ENCODE results near the gene ANKRD13C. TPM values are rescaled to one million over a fixed set of nuclear protein-coding genes. Genes with fewer than 3 reads are reported as not detected.

ANKRD13C gene
- total and polyA plus RNA-seq, 9 donors: 12.9 to 26.6 (median 17.4) TPM

DNA sequence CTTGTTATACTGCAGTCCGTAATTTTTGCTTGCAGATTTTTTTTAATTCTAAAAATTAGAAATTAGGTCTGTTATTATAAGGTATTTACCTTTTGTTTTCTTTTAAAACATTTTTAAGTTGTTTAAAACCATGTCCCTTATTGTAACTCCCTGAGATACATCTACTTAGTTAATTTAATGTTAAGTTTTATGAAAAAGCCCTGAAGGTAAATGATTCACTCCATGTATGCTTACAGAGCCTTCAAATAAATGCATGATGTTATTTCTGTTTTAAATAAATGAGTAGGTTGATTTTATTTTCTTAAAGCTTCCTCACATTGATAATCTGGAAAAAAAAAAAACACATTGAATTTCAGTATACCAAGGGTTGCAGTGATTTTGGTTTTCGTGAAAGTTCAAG lies 125.9 kb downstream of the ANKRD13C start:
- H3K27me3 ChIP-seq (ENCODE audit: control insufficient read depth, insufficient read depth, low read length): no peaks in the 10 kb centered on the region
- peaks cover 30% of the 10 kb centered on the region for H3K36me3 ChIP-seq (ENCODE audit: control insufficient read depth, insufficient read depth, low read length)
- no peak for DNase-seq
- H3K4me3 ChIP-seq (ENCODE audit: low read length): no peak overlapping the region
- no peaks in the 10 kb centered on the region for H3K4me1 ChIP-seq (ENCODE audit: control insufficient read depth, insufficient read depth, low read length)
- no CpG with 5 or more reads among the region's 2 CpGs for WGBS (ENCODE audit: insufficient coverage)
- H3K9me3 ChIP-seq (replicated peaks; ENCODE audit: control insufficient read depth, low read depth, low read length): no peaks in the 10 kb centered on the region
- no peak overlapping the region for H3K27ac ChIP-seq (ENCODE audit: low read length)

DNA sequence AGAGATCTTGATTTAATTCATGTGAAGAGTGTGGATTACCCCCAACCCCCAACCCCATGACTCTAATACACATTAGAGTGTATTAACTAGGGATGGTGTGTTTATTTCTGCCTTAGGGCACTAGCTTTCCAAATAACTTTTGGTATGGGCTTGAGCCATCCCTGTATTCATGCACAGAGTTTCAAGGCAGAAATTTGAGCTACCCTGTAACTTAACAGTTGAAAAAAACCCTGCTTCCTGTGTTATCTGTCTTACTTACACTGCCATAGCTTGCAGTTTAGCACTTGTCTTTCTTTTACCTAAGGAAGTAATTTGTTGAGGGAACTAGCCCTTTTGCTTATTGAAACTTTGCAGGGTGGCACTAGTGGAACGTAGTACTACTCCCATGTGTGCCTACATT lies 127.1 kb downstream of the ANKRD13C start:
- WGBS (ENCODE audit: insufficient coverage): no CpG with 5 or more reads among the region's 1 CpG
- no peak overlapping the region for H3K27ac ChIP-seq (ENCODE audit: low read length)
- peaks cover 24% of the 10 kb centered on the region for H3K36me3 ChIP-seq (ENCODE audit: control insufficient read depth, insufficient read depth, low read length)
- H3K4me3 ChIP-seq (ENCODE audit: low read length): no peak overlapping the region
- no peaks in the 10 kb centered on the region for H3K9me3 ChIP-seq (replicated peaks; ENCODE audit: control insufficient read depth, low read depth, low read length)
- H3K4me1 ChIP-seq (ENCODE audit: control insufficient read depth, insufficient read depth, low read length): no peaks in the 10 kb centered on the region
- no peak for DNase-seq
- H3K27me3 ChIP-seq (ENCODE audit: control insufficient read depth, insufficient read depth, low read length): no peaks in the 10 kb centered on the region

DNA sequence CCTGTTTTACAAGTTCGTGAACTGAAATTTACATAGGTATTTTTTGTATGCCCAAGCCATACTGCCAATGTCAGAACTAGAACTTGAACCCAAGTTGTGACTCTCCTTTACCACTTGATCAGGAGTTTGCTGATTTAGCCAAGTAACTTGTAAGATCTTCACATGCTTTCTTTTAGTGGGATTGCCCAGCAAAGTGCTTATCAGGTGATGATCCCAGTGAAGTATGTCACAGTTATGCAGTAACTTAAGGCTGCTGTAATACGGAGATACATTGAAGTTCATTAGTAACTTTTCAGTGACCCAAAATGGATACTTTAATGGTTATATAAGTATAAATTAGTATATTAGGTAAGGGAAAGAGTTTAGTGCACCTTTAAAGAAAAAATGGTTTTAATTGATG lies 129.6 kb downstream of the ANKRD13C start:
- H3K9me3 ChIP-seq (replicated peaks; ENCODE audit: control insufficient read depth, low read depth, low read length): no peaks in the 10 kb centered on the region
- no CpG with 5 or more reads among the region's 2 CpGs for WGBS (ENCODE audit: insufficient coverage)
- no peak overlapping the region for H3K4me3 ChIP-seq (ENCODE audit: low read length)
- DNase-seq: no peak
- peaks cover 17% of the 10 kb centered on the region for H3K36me3 ChIP-seq (ENCODE audit: control insufficient read depth, insufficient read depth, low read length)
- peaks cover 3% of the 10 kb centered on the region for H3K4me1 ChIP-seq (ENCODE audit: control insufficient read depth, insufficient read depth, low read length)
- H3K27me3 ChIP-seq (ENCODE audit: control insufficient read depth, insufficient read depth, low read length): no peaks in the 10 kb centered on the region
- H3K27ac ChIP-seq (ENCODE audit: low read length): no peak overlapping the region

DNA sequence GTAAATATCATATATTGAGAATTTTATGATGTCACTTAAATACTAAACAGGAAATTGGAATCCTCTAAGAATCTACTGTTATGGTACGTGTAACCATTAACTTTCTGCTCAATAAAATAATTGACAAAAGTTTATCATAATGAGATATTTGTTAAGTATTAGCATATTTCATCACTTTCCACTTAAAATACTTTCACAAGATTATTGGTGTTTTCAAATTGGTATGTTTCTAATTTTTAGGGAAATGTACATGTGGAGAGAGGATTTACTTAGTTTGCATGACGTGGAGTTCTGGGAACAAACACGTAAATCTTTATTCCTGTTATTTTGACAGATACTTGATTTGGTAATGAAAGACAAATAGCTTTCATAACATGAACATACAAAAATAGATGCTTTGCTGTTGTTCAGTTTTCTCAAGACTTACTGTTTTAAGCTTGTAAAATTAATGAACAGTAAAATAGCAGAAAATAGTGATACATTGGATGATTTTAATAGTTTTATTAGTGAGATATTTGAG lies 131.7 kb downstream of the ANKRD13C start:
- no peaks in the 10 kb centered on the region for H3K27me3 ChIP-seq (ENCODE audit: control insufficient read depth, insufficient read depth, low read length)
- no peak overlapping the region for H3K4me3 ChIP-seq (ENCODE audit: low read length)
- H3K27ac ChIP-seq (ENCODE audit: low read length): peak overlapping the region; percentile 96
- no peak for DNase-seq
- no peaks in the 10 kb centered on the region for H3K9me3 ChIP-seq (replicated peaks; ENCODE audit: control insufficient read depth, low read depth, low read length)
- WGBS (ENCODE audit: insufficient coverage): no CpG with 5 or more reads among the region's 3 CpGs
- peaks cover 15% of the 10 kb centered on the region for H3K36me3 ChIP-seq (ENCODE audit: control insufficient read depth, insufficient read depth, low read length)
- H3K4me1 ChIP-seq (ENCODE audit: control insufficient read depth, insufficient read depth, low read length): peaks cover 3% of the 10 kb centered on the region

DNA sequence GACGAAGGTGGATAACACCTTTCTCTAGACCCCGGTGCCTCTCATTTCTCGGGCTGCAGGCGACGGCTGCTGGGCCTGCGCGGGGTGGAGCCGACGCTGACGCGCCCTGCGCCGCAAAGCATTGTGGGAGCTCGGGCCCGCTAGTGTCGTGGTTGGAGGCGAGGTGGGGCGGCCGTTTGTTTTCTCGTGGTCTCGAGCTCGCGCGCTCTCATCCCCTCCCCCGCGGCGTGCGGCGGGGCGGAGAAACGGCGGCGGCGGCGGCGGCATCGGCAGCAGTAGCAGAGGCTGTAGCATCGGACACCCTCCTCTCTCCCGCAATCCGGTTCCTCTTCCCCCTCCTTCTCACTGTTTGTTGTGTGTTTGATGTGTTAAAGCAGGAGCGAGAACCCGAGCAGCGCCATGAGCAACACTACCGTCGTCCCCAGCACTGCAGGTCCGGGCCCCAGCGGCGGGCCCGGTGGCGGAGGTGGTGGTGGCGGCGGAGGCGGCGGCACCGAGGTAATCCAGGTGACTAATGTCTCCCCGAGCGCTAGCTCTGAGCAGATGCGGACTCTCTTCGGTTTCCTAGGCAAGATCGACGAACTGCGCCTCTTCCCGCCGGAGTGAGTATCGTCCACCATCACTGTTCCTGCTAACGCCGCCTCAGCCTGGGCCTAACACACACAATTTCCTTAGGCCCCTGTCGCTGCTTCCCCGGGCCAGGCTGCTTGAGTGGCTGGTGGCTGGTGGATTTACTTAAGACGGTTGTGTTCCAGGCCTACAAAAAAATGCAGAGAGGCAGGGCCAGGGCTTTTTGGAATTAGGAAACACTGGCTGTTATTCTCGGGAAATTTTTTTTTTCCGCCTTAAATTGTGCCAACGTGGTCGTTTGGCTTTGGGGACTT lies 133.0 kb downstream of the ANKRD13C start, which contains the start of gene SRSF11:
SRSF11 (plus strand) TSS at position 143 of the 884 bp plus-strand sequence; CDS start at position 400, 257 bp downstream.
- H3K27ac ChIP-seq (ENCODE audit: low read length): peak within 1 kb of the TSS; percentile 96
- H3K36me3 ChIP-seq (ENCODE audit: control insufficient read depth, insufficient read depth, low read length): peaks cover 15% of the 10 kb centered on the region
- peak within 1 kb of the TSS; percentile 58 for H3K4me3 ChIP-seq (ENCODE audit: low read length)
- H3K9me3 ChIP-seq (replicated peaks; ENCODE audit: control insufficient read depth, low read depth, low read length): no peaks in the 10 kb centered on the region
- WGBS (ENCODE audit: insufficient coverage): under 1% methylated on average over 48 of the region's 74 CpGs
- peaks cover 3% of the 10 kb centered on the region for H3K4me1 ChIP-seq (ENCODE audit: control insufficient read depth, insufficient read depth, low read length)
- no peaks in the 10 kb centered on the region for H3K27me3 ChIP-seq (ENCODE audit: control insufficient read depth, insufficient read depth, low read length)
- DNase-seq: peak; percentile 98

DNA sequence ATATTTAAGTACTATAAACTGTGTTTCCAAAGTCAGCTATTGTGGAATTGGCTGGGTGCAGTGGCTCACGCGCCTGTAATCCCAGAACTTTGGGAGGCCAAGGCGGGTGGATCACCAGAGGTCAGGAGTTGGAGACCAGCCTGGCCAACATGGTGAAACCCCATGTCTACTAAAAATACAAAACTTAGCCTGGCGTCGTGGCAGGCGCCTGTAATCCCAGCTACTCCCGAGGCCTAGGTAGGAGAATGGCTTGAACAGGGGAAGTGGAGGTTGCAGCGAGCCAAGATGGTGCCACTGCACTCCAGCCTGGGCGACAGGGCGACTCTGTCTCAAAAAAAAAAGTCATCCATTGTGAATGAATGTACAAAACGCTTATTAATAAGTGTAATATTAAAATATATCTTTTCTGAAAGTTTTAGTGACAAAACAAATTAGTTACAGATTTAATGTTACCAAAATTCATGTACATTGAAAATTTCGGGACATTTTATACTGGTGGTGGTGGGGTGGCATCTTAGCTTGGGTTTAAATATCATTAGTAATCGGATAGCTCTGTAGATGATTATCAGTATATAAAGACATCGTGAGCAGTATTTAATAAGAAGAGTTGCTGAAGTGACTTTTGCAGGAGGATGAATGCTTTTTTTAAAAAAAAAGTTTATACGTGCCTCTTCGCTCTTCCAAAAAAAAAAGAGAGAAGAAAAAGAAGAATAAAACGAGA lies 133.8 kb downstream of the ANKRD13C start:
- H3K9me3 ChIP-seq (replicated peaks; ENCODE audit: control insufficient read depth, low read depth, low read length): no peaks in the 10 kb centered on the region
- peaks cover 17% of the 10 kb centered on the region for H3K36me3 ChIP-seq (ENCODE audit: control insufficient read depth, insufficient read depth, low read length)
- H3K27ac ChIP-seq (ENCODE audit: low read length): peak overlapping the region; percentile 96
- peaks cover 3% of the 10 kb centered on the region for H3K4me1 ChIP-seq (ENCODE audit: control insufficient read depth, insufficient read depth, low read length)
- no peaks in the 10 kb centered on the region for H3K27me3 ChIP-seq (ENCODE audit: control insufficient read depth, insufficient read depth, low read length)
- H3K4me3 ChIP-seq (ENCODE audit: low read length): peak overlapping the region; percentile 58
- no peak for DNase-seq
- 24% methylated on average over 5 of the region's 17 CpGs for WGBS (ENCODE audit: insufficient coverage)

DNA sequence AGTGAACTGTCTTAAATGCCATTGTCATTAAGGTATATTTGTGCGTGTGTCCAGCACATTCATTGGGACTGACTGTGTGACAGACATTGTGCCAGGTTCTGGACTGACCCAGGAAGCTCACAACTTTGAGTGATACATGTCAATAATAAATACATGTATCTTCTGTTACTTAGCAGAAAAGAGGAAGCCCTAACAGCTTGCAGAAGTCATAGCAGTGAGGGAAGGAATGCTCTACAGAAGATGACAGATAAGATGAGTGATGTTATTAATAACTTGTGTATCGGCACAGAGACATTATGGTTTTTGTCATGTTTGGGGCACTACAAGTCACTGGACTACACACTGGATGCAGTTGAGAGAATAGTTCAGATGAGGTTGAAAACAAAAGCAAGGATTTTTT lies 134.5 kb downstream of the ANKRD13C start:
- H3K36me3 ChIP-seq (ENCODE audit: control insufficient read depth, insufficient read depth, low read length): peaks cover 16% of the 10 kb centered on the region
- no peak for DNase-seq
- no peaks in the 10 kb centered on the region for H3K27me3 ChIP-seq (ENCODE audit: control insufficient read depth, insufficient read depth, low read length)
- 75% methylated on average over 1 of the region's 2 CpGs for WGBS (ENCODE audit: insufficient coverage)
- no peak overlapping the region for H3K4me3 ChIP-seq (ENCODE audit: low read length)
- no peaks in the 10 kb centered on the region for H3K9me3 ChIP-seq (replicated peaks; ENCODE audit: control insufficient read depth, low read depth, low read length)
- H3K27ac ChIP-seq (ENCODE audit: low read length): no peak overlapping the region
- H3K4me1 ChIP-seq (ENCODE audit: control insufficient read depth, insufficient read depth, low read length): peaks cover 3% of the 10 kb centered on the region

DNA sequence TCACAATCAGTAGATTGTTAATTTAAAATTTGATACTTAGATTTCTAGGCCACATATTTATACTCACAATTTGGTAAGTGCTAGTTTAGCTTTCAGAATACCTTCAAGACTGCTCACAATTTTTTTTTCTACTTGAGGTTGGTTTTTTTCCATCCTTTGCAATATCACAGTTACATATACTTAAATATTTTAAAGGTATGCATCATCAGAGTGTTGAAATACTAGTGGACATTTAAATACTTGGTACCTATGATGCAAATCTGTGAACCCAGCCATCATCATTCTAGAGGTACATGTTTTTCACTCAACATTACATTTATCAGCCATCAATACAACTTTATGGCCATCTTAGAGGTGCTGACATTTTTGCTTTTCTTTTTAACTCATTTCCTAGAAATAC lies 143.0 kb downstream of the ANKRD13C start:
- DNase-seq: no peak
- H3K27ac ChIP-seq (ENCODE audit: low read length): no peak overlapping the region
- peaks cover 19% of the 10 kb centered on the region for H3K36me3 ChIP-seq (ENCODE audit: control insufficient read depth, insufficient read depth, low read length)

DNA sequence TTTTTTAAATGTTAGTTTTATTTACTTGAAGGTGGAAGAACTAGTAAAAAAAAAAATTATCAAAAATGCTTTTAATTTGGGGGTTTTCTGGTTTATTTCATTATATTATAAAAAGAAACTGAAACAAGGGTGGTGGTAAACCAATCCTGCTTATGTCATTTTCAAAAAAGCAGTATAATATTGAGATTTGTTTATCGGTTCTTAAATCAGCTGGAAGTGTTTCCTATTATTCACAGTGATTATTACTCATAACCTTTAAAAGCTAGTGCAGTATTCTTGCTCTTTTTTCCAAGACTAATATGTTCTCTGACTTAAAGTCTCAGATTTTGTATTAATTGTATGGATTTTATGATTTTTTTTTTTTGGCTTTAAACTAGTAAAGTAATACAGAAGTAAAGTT lies 143.7 kb downstream of the ANKRD13C start:
- H3K9me3 ChIP-seq (replicated peaks; ENCODE audit: control insufficient read depth, low read depth, low read length): no peaks in the 10 kb centered on the region
- no peak overlapping the region for H3K27ac ChIP-seq (ENCODE audit: low read length)
- no peak overlapping the region for H3K4me3 ChIP-seq (ENCODE audit: low read length)
- no peak for DNase-seq
- H3K27me3 ChIP-seq (ENCODE audit: control insufficient read depth, insufficient read depth, low read length): no peaks in the 10 kb centered on the region
- peaks cover 18% of the 10 kb centered on the region for H3K36me3 ChIP-seq (ENCODE audit: control insufficient read depth, insufficient read depth, low read length)
- WGBS (ENCODE audit: insufficient coverage): no CpG with 5 or more reads among the region's 1 CpG
- peaks cover 9% of the 10 kb centered on the region for H3K4me1 ChIP-seq (ENCODE audit: control insufficient read depth, insufficient read depth, low read length)

More for the DNA sequence above, 143.0 kb downstream of the ANKRD13C start:
- Histone ChIP-seq H3K4me1 (ENCODE audit: control insufficient read depth, insufficient read depth, low read length) (peaks cover 9% of the 10 kb centered on the region), H3K4me3 (ENCODE audit: low read length) (no peak overlapping the region), H3K27me3 (ENCODE audit: control insufficient read depth, insufficient read depth, low read length) (no peaks in the 10 kb centered on the region), H3K9me3 (replicated peaks; ENCODE audit: control insufficient read depth, low read depth, low read length) (no peaks in the 10 kb centered on the region)
